Esophagus squamous epithelium (tissue), 5 donors: ENCODE measurements around the gene SETD1B. TPM values are rescaled to one million over a fixed set of nuclear protein-coding genes. Genes with fewer than 3 reads are reported as not detected.
"Not testable (repeated sequence)": the region's sequence is repeated elsewhere in the genome, so short reads cannot be mapped to it uniquely, and the experiment has no call there.

Experiments used
- DNase-seq: peaks from one replicate; lab custom pipeline; 2025; lab: John Stamatoyannopoulos, UW
- H3K27ac ChIP-seq, 4 donors: fragments of 200-600 bp; sonication (generic); one replicate each; pipeline ENCODE4 v1.5.1; 2016 to 2019; ENCODE audit warnings: mild to moderate bottlenecking in 1 of 4
- H3K27me3 ChIP-seq, 4 donors: fragments of 200-600 bp; sonication (generic); 1 replicate in 3 of 4; 2 replicates in 1 of 4; pipeline versions ENCODE4 v1.5.1 to v1.6.0; 2017 to 2021; ENCODE audit warnings: antibody characterized with exemption in 1 of 4
- H3K36me3 ChIP-seq, 3 donors: fragments of 200-600 bp; sonication (generic); one replicate each; pipeline ENCODE4 v1.5.1; 2016 to 2019
- H3K4me1 ChIP-seq, 3 donors: fragments of 200-600 bp; sonication (generic); one replicate each; pipeline ENCODE4 v1.5.1; 2017 to 2019
- H3K4me3 ChIP-seq, 4 donors: fragments of 200-600 bp; sonication (generic); 1 replicate in 3 of 4; 2 replicates in 1 of 4; pipeline ENCODE4 v1.5.1; 2016 to 2019; ENCODE audit warnings: mild to moderate bottlenecking in 2 of 4, moderate library complexity in 1 of 4
- H3K9me3 ChIP-seq, 3 donors: fragments of 200-600 bp; sonication (generic); one replicate each; pipeline ENCODE4 v1.5.1; 2016 to 2019
- POLR2A ChIP-seq, 4 donors: fragments of 450-650 bp; IDR thresholded peaks; one replicate each; pipeline ENCODE4 v1.6.1; 2017; ENCODE audit warnings: antibody characterized with exemption in 4 of 4, mild to moderate bottlenecking in 4 of 4, moderate library complexity in 3 of 4
- WGBS, 2 donors: methylation state at CpG; one replicate each; pipeline ENCODE4 v1.1.5; 2018; 5-methylcytosine and 5-hydroxymethylcytosine counted together
- intact Hi-C: fragments of 100-400 bp; cut with DNase I; formaldehyde crosslinking; loops from one replicate; pipeline ENCODE4 v1.15.0; 2022
- total RNA-seq, 4 donors: library from RNA; depleted of rRNA; stranded (reverse); fragments of >200 nt; gene quantifications; one replicate each; pipeline ENCODE4 v1.1.0, GENCODE V29; 2016
- TF ChIP-seq, protein P1 (sequence below), 6 experiments: fragments of 450-650 bp in 4 of 6; fragments of 200-600 bp in 2 of 6; sonication (generic) in 2 of 6; IDR thresholded peaks; one replicate each; pipeline ENCODE4 v1.5.1; 2016 to 2019; ENCODE audit warnings: antibody characterized with exemption in 6 of 6, mild to moderate bottlenecking in 4 of 6, moderate library complexity in 4 of 6
- donor health status: DM: yes; HTN: yes; CAD: no.

The SETD1B gene
- total RNA-seq, 4 donors from 2014 or later: 5.6 to 14.4 (median 10.6) TPM

DNA sequence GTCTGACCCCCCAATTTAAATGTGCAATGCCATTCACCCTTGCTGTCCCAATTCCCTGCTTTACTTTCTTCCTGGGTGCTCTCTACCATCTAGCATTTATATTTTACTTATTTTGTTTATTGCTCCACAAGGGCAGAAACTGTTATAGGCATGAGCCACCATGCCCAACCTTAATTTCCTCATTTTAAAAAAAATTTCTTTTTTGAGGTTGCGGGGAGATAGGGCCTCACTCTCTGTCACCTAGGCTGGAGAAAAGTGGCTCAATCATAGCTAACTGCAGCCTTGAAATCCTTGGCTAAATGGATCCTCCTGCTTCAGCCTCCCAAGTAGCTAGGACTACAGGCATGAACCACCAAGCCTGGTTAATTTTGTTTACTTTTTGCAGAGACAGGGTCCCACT is 41.9 kb downstream of the SETD1B start:
- TF ChIP-seq, protein P1, sequence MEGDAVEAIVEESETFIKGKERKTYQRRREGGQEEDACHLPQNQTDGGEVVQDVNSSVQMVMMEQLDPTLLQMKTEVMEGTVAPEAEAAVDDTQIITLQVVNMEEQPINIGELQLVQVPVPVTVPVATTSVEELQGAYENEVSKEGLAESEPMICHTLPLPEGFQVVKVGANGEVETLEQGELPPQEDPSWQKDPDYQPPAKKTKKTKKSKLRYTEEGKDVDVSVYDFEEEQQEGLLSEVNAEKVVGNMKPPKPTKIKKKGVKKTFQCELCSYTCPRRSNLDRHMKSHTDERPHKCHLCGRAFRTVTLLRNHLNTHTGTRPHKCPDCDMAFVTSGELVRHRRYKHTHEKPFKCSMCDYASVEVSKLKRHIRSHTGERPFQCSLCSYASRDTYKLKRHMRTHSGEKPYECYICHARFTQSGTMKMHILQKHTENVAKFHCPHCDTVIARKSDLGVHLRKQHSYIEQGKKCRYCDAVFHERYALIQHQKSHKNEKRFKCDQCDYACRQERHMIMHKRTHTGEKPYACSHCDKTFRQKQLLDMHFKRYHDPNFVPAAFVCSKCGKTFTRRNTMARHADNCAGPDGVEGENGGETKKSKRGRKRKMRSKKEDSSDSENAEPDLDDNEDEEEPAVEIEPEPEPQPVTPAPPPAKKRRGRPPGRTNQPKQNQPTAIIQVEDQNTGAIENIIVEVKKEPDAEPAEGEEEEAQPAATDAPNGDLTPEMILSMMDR (IDR thresholded peaks at IDR 0.05): no peak
- TF ChIP-seq POLR2A (IDR thresholded peaks at IDR 0.05): no peak
- no peaks in the 10 kb centered on the region for H3K27me3 ChIP-seq
- no peak overlapping the region for H3K27ac ChIP-seq
- 80 to 91% methylated on average over 1 of the region's 1 CpG for WGBS, 2 donors
- intact Hi-C loops: no loop called here
- no peak for DNase-seq
- no peak overlapping the region for H3K4me3 ChIP-seq
- H3K9me3 ChIP-seq: no peaks in the 10 kb centered on the region
- no peaks in the 10 kb centered on the region for H3K36me3 ChIP-seq
- no peaks in the 10 kb centered on the region for H3K4me1 ChIP-seq

- DNase-seq: no peak
- intact Hi-C loops: no loop called here
- WGBS, 2 donors: 86 to 91% methylated on average over 5 to 6 of the region's 6 CpGs
- Histone ChIP-seq H3K27ac (no peak overlapping the region), H3K4me1 (no peaks in the 10 kb centered on the region), H3K9me3 (no peaks in the 10 kb centered on the region), H3K4me3 (no peak overlapping the region), H3K36me3 (no peaks in the 10 kb centered on the region), H3K27me3 (no peaks in the 10 kb centered on the region)
- TF ChIP-seq POLR2A (IDR thresholded peaks at IDR 0.05): no peak
- TF ChIP-seq, protein P1 (IDR thresholded peaks at IDR 0.05): no peak
These were observed 45.4 kb downstream of the SETD1B start for GRCh38 chr12:121849211-121849610.

DNA sequence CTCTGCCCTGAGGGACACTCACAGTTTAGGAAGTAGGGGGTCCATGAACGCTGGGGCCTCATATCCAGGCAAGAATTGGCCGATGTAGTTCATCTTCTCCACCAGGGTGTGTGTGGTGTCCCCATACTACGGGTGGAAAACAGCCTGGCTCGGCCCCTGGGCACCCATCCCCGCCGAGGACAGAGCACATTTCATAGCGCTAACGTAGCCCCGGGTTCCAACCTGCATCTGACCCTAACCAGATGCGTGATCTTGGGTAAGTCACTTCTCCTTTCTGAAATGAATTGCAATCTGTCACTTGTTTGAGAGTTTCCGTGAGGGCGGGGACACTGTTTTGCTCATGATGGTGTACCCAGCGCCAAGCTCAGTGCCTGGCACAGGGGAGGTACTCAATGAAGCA is 45.9 kb downstream of the SETD1B start:
- Histone ChIP-seq H3K4me1 (no peaks in the 10 kb centered on the region), H3K27ac (no peak overlapping the region), H3K36me3 (no peaks in the 10 kb centered on the region), H3K4me3 (no peak overlapping the region), H3K27me3 (peaks cover 0 to 4% (median 0%) of the 10 kb centered on the region in 4 donors), H3K9me3 (no peaks in the 10 kb centered on the region)
- TF ChIP-seq, protein P1 (IDR thresholded peaks at IDR 0.05): no peak
- no peak for TF ChIP-seq POLR2A (IDR thresholded peaks at IDR 0.05)
- WGBS, 2 donors: 67 to 86% methylated on average over 5 to 9 of the region's 13 CpGs
- DNase-seq: no peak
- intact Hi-C loops: no loop called here

DNA sequence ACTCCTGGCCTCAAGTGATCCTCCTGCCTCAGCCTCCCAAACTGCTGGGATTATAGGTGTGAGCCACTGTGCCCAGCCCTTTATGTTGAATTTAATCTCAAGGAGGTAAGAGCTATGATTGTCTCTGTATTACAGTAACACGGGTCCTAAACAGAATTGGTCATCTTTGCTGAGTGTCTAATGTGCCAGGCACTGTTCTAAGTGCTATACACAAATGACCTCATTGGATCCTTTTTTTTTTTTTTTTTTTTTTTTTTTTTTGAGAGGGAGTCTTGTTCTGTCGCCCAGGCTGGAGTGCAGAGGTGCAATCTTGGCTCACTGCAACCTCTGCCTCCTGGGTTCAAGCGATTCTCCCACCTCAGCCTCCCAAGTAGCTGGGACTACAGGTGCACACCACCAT is 48.6 kb downstream of the SETD1B start:
- intact Hi-C loops: not testable (repeated sequence)

DNA sequence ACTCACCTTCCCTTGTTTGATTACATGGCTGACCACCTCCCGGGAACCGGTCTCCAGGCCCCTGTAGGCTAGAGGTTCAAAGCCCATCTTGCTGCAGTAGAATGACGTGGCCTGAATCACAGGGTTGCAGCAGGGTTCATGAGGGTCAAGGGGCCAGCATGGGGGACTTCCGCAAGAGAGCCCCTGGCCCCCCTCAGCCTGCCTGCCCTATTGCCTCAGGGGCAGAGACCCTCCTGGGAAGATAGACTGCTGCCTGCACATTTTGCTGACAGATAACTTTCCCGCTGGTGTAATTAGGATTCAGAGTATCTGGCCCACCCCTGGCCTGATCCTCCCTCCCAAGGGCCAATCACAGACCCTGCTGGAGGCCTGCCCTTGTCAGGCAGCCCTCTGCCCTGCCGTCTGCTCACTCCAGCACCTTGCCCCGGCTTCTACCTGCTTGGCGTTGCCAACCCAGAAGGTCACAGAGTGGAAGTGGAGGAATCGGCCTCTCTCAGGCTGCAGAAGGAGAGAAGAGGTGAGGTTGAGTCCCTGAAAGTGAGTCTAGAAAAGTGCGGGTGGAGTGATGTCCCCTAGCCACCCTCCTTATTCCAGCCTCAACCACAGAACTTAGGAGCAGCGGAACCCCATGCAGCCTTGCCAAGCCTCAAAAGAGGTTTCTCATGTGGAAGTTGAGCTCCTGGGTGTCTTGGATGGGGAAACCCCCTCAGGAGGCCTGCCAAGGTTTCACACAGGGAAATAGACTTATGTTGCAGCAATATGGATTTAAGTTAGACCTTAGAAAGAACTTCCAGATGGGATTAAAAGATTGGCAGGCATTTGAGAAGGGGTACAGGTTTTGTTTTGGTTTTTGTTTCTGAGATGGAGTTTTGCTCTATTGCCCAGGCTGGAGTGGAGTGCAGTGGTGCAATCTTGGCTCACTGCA is 53.8 kb downstream of the SETD1B start:
- WGBS, 2 donors: 86 to 92% methylated on average over 2 to 7 of the region's 11 CpGs
- H3K36me3 ChIP-seq: no peaks in the 10 kb centered on the region
- intact Hi-C loops: no loop called here
- no peak for TF ChIP-seq POLR2A (IDR thresholded peaks at IDR 0.05)
- TF ChIP-seq, protein P1 (IDR thresholded peaks at IDR 0.05): no peak
- no peaks in the 10 kb centered on the region for H3K9me3 ChIP-seq
- H3K27ac ChIP-seq: peak overlapping the region in 3 of 4 donors; percentile 85 to 88 (median 87)
- peaks cover 0 to 5% (median 0%) of the 10 kb centered on the region in 4 donors for H3K27me3 ChIP-seq
- H3K4me3 ChIP-seq: no peak overlapping the region
- DNase-seq: no peak
- peaks cover 0 to 25% (median 8%) of the 10 kb centered on the region in 3 donors for H3K4me1 ChIP-seq

More for the DNA sequence above, 48.6 kb downstream of the SETD1B start:
- H3K9me3 ChIP-seq, H3K36me3 ChIP-seq, H3K4me1 ChIP-seq, H3K27ac ChIP-seq, H3K27me3 ChIP-seq, H3K4me3 ChIP-seq, DNase-seq: not testable (repeated sequence)
- 61 to 62% methylated on average over 3 of the region's 3 CpGs for WGBS, 2 donors
